ENCODE measurements around the gene PIP. TPM values are rescaled to one million over a fixed set of nuclear protein-coding genes. Genes with fewer than 3 reads are reported as not detected.

PIP gene
- total RNA-seq, 4 donors from 2014 or later = not detected

- H3K4me3 ChIP-seq = no peak overlapping the region
- in situ Hi-C loops (cut with MboI; ENCODE audit: low sequenced_read_pairs in 4 of 4) = no loop called here
Measured at GRCh38 chr7:143188994-143189393, 57.1 kb downstream of the PIP start.

More at GRCh38 chr7:143188994-143189393, 57.1 kb downstream of the PIP start:
- H3K36me3 ChIP-seq = no peaks in the 10 kb centered on the region
- TF ChIP-seq POLR2A (IDR thresholded peaks at IDR 0.05) (no peak), CTCF (IDR thresholded peaks at IDR 0.05 in 4 of 5, conservative IDR thresholded peaks at IDR 0.05 in 1 of 5) (no peak)
- no peak overlapping the region for H3K27ac ChIP-seq
- ATAC-seq (no peak), DNase-seq (no peak)
- no peaks in the 10 kb centered on the region for H3K4me1 ChIP-seq
- H3K9me3 ChIP-seq = no peaks in the 10 kb centered on the region
- intact Hi-C loops (cut with DNase I; ENCODE audit: low total_unique reads) = no loop called here
- no peaks in the 10 kb centered on the region for H3K27me3 ChIP-seq

Other genes with a start within 250 kb of the PIP start
- gene TRPV6, start 246.3 kb upstream of the PIP start, total RNA-seq = not detected
- gene TRPV5, start 198.3 kb upstream of the PIP start, total RNA-seq = not detected
- gene LLCFC1, start 192.6 kb upstream of the PIP start, total RNA-seq = not detected
- gene KEL, start 169.7 kb upstream of the PIP start, total RNA-seq = not detected
- not detected for gene OR9A2, start 104.9 kb upstream of the PIP start, total RNA-seq
- not detected for gene OR6V1, start 79.7 kb upstream of the PIP start, total RNA-seq
- not detected for gene TAS2R39, start 51.3 kb downstream of the PIP start, total RNA-seq
- not detected for gene TAS2R40, start 90.0 kb downstream of the PIP start, total RNA-seq
- 100 to 1,000 TPM in 1 of 4 donors, 10 to 100 TPM in 3; 59.5 to 114 (median 85.0) TPM for gene GSTK1, start 131.4 kb downstream of the PIP start, total RNA-seq
- gene TMEM139, start 152.9 kb downstream of the PIP start, total RNA-seq = not detected
- 10 to 100 TPM in 1 of 4 donors, 1 to 10 TPM in 3; 3.1 to 13.9 (median 4.1) TPM for gene CASP2, start 156.3 kb downstream of the PIP start, total RNA-seq
- gene CLCN1, start 184.0 kb downstream of the PIP start, total RNA-seq = 1 to 10 TPM in 3 of 4 donors, under 1 TPM in 1; 0.92 to 2.9 (median 1.7) TPM
- 1 to 10 TPM in 1 of 4 donors, under 1 TPM in 2, not detected in 1; 0.33 to 1.2 (median 0.38) TPM for gene FAM131B, start 230.6 kb downstream of the PIP start, total RNA-seq
- 10 to 100 TPM; 27.1 to 81.8 (median 43.2) TPM for gene ZYX, start 249.3 kb downstream of the PIP start, total RNA-seq